HG03460 (cell line): ENCODE measurements around the gene SIL1.
"Not testable (repeated sequence)": the region's sequence is repeated elsewhere in the genome, so short reads cannot be mapped to it uniquely, and the experiment has no call there.

Source experiments
- ATAC-seq: cut with Tn5 transposase; IDR thresholded peaks from one replicate; pipeline ENCODE4 v1.9.1; 2021; ENCODE audit not compliant: unreplicated experiment

The SIL1 gene

DNA sequence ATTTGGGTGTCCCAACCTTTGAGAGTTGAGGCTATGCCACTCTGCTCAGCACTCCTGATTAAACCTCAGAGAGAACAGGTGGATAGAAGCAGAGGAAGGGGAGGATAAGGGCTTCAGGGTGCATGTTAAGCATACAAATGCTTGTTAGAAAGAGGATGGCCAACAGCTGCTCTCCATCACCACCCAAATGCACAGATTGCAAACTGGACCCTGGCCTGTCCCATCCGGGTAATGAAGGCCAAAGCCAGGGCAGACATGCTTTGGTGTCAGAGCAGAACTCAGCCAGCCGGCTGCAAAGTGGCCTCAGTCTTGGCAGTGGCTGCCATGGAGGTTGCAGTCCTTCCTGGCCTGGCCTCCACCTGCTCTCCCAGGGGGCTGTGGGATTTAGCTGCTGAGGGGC, 84.3 kb downstream of the SIL1 start:
- ATAC-seq: no peak

DNA sequence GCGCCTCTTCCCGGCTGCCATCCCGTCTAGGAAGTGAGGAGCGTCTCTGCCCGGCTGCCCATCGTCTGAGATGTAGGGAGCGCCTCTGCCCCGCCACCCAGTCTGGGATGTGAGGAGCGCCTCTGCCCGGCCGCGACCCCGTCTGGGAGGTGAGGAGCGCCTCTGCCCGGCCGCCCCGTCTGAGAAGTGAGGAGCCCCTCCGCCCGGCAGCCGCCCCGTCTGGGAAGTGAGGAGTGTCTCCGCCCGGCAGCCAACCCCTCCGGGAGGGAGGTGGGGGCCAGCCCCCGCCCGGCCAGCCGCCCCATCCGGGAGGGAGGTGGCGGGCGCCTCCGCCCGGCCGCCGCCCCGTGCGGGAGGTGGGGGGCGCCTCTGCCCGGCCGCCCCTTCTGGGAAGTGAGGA, 85.8 kb downstream of the SIL1 start:
- not testable (repeated sequence) for ATAC-seq

DNA sequence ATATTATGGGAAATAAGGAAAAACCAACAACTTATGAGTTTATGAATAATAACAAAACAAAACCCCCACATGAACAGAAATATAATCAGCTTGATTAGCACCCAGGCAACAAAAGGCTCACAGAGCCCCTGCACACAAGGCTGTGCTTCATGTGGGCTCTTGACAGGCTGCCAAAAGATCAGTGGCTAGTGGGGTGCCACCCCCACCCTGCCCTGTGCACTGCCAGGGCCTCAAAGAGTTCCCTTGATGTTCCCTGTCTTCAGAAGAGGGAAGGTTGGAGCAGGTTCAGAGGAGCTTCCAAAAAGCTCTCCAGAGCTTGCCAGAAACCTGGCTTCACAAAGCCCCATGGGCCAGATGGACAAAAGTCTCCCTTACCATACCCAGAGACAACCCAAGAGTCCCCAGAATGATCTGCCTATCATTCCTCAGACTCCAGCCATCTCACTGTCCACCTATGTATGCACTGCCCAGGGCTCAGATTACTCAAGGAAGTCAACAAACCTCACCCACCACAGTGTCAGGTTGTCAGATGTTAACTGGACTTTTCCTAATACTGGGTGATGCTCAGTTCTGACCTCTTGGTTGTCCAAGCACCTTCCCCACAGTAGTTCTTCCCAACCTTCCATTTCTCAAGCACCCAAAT, 87.5 kb downstream of the SIL1 start:
- ATAC-seq: no peak

DNA sequence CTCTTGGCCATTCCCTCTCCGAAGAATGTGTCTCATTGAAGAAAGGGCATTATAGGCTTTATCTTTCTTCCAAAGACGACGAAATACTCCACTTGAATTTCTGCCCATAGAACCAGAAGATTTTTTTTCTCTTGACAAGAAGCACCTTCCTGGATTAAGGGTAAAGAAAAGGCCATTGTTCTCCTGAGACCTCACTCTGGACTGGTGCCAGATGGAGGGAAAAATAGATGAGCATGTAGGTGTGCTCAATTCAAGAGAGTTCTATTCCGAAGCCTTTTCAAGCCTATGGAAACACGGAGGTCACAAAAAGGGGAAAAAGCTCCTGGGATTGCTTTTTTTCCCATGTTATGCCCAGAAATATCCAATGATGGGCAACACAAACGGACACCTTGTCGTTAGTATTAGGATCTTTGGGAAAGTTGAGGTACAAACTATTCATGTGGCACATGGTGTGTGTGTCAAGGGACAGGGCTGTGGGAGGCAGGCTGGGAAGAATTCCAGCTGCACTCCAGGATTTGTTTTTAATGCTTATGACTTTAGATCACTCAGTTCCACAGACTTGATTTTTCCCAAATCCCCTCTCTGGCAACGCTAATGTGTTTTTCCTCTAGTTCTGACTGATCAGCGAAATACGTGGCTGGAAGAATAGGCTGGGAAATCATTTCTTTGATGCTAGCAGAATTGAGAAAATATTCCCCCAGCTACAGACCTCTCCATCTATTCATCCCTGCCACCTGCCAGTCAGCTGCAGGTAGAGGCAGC, 89.9 kb downstream of the SIL1 start:
- no peak for ATAC-seq

DNA sequence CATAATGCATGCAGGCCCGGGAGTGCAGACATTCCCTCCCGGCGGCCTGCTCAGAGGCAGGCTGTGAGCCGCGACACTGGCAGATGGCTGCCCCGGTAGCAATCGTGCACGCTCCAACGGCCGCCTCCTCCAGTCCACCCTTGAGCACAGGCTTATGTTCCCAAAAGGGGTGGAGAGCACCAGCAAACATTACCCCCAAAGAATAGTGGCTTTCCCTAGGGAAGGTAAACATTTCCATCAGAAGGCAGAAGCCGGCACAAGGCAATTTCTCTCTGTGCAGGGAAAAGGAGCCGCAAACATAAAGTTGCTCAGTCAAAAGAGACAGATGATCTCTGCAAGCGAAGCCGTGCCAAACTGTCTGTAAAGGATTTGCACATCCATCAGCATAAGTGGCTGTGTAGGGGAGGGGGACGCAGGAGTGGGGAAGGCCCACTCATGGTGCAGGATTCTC, 92.5 kb downstream of the SIL1 start:
- ATAC-seq: no peak

DNA sequence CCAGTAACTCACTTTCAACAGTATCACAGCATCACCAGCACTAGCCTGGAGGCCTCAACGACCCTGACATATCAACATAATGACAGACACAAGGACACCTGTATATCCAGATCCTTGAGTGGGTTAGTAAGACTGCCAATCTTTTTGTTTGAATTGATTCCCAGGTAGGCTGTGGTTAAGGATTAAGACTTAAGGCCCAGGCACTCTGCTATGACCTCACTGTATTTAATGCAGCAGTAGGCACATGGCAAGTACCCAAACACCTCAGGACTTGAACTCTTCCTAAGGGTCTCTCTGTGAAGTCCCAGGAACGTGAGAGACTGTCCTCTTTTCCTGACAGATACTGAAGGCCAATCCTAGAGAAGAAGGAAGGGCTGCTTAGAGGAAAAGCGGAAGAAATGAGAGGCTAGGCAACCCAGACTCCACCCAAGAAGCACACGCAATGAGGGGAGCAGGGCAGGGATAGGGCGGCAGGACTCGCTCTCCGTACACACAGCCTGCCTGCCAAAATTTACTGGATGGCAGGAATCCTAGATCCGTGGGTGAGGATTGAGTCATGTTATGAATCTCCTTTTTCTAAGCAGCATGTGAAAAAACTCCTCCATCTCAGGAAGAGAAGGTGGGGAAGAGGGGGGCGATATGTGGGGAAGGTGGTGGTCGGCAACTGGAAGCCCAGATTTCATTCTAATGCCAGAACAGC, 93.4 kb downstream of the SIL1 start:
- no peak for ATAC-seq

DNA sequence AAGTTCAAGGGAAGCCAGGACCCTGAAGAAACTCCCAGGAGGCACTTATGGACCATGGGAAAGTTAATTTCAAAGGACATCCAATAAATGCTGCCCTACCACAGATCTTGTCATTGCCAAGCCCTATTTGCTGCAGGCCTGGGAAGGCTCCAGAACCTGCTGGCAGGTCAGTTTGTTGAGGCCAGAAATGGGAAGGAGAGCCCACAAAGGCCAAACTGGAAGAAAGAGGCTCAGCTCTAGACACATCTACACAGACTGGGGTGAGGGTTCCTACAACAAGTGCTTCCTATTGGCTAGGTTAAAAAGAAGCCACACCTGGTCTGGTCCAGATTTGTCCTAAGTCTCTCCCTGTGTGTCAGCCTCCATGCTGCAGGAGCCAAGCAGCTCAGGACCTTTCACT, 94.4 kb downstream of the SIL1 start:
- no peak for ATAC-seq

DNA sequence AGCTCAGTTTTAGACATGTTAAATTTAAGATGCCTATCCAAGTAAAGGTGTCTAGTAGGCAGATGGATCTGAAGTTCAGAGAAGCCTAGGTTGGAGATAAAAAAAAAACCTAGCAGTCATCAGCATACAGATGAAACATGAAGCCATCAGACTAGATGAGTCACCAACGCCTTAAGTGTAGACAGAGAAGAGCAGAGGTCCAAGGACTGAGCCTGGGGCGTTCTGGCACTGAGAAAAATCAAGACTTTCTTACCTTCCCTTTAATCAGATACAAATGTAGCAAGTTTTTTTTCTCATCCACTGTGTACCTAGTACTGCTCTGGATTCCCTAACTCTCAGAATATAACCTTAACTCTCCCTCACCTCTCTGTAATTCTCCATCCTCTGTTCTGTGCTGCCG, 97.3 kb downstream of the SIL1 start:
- ATAC-seq: no peak

DNA sequence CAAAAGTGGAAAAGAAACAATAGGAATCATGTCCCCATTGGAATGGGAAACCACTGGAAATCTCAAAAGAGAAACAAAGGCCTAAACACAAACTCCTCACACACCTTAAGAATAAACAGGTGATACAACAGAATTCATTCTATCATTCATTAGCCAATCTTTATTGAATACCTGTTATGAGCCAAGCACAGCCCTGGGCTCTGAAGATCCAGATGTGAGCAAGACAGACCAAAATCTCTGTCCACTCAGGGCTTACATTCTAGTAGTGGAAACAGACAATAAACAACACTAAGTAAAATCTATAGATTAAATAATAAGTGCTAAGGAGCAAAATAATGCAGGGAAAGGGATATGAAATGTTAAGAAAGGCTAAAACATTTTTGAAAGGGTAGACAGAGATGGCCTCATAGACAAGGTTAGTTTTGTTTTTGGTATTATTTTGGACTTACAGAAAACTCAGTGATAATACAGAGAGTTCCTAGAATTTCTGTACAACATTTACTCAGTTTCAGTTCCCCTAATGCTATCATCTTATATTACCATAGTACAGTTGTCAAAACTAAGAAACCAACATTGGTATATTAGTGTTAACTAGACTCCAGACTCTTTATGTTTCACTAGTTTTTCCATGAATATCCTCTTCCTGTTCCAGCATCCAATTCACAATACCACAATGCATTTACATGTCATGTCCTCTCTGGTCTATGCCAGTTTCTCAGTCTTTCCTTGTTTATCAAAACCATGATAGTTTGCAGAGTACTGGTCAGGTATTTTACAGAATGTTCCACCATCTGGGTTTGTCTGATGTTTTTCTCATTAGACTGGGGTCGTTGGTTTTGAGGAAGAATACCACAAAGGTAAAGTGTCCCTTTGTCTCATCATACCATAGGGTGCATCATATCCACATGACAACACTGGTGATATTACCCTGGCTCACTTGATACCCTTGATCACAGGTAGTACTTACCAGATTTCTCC, 103.7 kb downstream of the SIL1 start:
- peak; percentile 95 for ATAC-seq

DNA sequence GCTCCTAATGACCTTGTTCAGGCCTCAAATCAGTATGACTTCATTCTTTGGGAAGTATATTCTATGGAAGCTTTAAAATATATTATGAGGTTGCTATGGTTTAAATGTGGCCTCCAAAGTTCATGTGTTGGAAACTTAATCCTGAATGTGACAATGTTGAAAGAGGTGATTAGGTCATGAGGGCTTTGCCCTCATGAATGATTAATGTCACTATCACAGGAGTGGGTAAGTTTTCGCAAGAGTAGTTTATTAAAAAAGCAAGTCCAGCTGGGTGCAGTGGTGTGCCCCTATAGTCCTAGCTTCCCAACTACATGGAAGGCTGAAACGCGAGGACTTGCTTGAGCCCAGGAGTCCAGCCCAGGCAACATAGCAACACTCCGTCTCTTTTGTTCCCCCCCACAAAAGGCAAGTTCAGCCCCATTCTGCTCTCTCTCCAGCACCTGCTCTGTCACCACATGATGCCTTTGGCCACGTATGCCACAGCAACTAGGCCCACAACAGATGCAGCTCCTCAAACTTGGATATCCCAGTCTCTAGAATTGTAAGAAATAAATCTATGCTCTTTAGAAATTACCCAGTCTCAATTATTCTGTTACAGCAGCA, 105.3 kb downstream of the SIL1 start:
- no peak for ATAC-seq

DNA sequence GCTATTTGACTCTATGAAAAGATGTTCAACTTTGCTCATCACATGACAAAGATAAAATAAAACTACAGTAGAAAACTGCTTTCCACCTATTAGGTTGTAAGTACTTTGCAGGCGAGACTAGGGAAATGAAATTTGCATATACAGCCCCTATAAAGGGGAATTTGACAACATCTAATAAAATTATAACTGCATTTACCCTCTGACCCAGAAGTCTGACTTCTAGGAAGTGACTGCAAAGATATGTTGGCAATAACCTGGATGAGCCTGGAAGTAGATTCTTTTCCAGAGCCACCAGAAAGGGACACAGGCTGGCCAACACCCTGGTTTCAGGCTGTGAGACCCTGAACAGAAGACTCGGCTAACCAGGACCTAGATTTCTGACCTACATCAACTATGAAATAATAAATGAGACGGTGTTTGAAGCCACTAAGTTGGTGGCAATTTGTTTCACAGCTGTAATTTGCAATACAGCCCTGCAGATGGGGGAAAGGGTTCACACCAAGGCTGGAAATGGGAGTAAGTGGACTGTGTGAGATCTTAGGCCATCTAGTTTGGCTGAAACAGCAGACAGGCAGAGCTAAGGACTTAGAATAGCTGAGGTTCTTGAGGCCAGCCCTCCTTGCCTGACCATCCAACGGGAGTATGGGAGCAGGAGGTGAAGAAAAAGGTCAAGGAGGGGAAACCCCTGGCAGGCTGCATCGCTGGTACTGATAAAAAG, 106.6 kb downstream of the SIL1 start:
- no peak for ATAC-seq

DNA sequence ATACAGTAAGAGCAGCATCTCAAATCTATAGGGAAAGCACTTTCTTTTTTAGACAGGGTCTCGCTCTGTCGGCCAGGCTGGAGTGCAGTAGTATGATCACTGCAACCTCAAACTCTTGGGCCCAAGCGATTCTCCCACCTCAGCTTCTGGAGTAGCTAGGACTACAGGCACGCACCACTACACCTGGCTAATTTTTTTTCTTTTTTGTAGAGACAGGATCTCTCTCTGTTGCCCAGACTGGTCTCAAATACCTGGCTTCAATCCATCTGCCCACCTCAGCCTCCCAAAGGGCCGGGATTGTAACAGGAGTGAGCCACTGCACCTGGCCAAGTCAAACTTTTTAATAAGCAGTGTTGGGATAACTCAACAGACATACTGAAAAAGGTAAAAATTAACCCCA, 107.6 kb downstream of the SIL1 start:
- no peak for ATAC-seq

DNA sequence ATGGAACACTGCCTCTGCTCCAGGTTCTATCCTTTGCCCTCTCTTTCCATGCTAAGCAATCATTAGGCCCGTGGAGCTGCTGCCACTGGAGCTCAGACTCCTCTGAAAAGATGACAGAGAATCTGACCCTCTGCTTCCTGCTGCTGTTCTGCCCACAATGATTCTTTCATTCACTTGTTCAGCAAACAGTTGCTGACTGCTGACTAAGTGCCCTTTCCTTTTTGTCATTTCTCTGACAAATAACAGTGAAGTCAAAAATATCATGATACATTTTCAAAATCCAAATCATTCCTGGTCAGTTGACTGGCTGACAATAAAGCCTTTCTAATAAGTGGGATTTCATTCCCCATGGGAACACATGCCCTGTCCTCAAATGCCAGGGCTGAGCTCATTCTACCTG, 110.1 kb downstream of the SIL1 start:
- ATAC-seq: no peak

DNA sequence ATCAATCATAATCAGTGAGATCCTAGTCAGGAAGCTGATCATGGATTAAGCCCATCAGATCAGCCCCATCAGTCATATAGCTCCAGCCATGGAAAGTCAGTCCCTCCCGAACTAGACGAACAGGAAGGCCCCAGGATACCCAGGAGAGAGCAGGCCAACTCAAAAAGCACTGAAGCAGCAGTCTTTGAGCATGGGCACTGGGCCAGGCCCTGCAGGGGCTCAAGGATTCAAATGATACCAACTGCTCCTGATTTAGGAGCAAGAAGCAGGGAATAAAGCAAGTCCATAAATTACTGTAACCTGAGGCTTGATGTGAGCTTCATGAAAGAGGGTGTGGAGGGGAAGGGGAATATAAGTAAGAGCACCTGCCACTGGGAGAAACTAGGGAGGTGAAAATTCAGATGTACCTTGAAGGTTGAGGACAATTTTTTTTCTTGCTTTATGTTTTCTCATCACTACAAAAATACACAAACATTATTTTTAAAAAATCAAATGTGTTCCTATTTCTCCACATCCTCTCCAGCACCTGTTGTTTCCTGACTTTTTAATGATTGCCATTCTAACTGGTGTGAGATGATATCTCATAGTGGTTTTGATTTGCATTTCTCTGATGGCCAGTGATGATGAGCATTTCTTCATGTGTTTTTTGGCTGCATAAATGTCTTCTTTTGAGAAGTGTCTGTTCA, 115.2 kb downstream of the SIL1 start:
- ATAC-seq: no peak

DNA sequence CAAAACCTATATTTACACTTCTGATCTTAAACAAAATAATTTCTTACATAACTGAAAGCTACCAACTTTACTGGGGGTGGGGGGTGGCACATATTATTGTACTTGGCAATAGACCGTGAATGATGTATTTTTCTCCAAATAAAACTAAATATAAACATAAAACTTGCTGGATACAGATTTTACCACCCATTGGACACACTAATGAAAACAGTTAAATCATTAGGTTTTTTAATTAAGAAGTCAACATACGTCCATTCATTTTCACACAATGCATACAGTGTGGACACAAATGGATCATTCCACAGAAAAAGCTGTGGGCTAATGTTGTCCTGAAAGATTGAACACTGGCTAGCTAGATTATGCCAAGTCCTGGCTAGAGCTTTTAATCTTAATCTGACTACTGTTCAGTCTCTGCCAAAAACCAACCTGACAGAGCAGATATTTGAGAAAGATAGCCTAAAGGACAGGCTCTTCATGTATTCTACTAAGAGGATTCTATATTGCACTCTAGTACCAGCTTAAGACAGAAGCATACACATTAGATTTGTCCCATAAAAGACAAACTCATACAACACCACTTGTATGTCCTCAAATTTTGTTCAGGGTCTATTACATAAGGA, 118.1 kb downstream of the SIL1 start:
- no peak for ATAC-seq

DNA sequence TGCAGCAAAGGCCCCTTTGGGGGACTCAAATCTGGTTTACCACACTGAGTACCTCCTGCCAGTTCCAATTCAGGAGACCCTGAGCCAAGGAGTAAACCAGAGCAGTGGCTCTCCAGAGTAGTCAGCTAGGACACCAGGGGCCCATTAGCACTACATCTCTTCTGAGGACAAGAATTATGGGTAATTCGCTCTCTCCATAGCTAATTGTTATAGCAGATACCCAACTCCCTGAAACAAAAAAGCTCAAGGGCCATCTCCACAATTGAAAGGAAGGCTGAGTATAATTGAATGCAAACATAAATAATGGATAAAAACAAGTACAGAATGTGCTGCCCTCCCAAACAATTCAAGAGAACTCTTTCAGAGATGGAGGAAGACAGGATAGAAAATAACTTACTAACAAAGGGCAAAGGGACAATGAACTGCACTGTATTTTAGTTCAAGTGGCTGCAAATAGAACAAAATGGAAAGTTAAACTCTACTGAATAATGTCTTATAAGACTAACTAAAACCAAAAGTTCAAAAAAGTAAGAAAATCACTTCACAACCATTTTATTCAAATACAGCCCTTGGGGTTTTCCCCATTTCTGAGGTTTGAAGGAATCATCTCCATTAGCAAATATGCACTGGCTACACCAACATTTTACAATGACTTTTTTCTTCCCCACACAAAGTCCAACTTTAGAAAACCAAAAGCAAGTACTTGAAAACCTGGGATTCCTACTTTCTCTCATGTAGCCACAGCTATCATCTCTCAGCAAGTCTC, 118.8 kb downstream of the SIL1 start:
- no peak for ATAC-seq

DNA sequence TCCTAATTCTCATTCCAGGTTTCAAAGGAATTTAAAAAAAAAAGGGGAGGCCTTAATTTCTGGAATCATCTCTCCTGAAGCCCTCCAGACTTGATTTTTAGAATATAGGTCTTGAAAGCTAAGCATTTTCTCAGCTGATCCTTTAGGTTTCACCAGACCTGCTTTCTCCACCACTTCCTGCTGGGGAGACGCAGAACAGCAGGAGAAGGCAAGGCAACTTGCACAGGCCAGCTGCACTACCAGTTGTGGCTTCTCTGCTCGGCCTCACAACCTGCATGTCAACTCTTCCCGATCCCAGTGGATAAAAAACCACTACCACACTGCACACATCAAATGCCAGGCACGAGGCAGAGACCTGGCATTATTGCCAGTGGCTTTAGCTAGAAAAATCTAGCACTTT, 119.8 kb downstream of the SIL1 start:
- ATAC-seq: no peak

DNA sequence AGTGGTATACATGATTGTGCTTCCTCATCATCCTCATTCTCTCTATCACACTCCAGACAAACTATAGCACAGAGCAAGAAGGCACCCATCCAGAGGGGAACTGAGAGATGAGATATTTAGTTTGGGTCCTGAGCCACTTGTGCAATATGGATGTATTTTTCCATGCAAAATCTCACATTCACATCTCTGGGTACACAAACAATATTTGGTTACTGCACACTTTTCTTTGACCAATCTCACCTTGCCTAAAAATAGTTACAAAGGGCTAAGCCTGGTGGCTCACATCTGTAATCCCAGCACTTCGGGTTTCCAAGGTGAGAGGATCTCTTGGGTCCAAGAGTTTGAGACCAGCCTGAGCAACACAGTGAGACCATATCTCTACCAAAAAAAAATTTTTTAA, 120.3 kb downstream of the SIL1 start:
- no peak for ATAC-seq
